Measurements from ENCODE around the gene ATP2B3. TPM values are rescaled to one million over a fixed set of nuclear protein-coding genes. Genes with fewer than 3 reads are reported as not detected.

ATP2B3 gene
- total and polyA plus RNA-seq, 2 donors (not counting 3 experiments of a cell fraction or from before 2014, with no cell fraction given), result 0.01 to 0.07 TPM

DNA sequence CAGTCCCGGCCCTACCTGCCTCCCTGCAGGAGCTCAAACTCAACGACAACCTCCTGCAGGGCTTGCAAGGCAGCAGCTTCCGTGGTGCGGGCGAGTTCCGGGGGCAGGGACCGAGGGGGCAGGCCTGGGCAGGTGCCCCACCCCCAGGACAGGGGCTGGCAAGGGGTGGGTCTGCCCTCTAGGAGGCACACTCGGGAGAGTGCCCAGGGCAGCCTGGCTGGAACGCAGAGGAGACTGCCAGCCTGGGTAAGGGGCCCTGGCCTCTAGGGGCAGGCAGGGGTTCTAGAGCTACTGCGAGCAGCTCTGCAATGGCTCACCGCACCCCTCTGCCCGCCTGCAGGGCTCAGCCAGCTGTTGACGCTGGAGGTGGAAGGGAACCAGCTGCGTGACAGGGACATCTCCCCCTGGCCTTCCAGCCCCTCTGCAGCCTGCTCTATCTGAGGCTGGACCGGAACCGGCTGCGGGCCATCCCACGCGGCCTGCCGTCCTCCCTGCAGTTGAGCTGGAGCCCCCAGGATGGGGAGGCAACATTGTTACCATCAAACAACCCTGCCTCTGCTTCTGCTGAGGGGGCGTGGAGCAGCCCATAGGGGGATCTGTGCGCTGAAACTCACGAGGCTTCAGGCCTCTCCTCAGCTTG, 34.9 kb upstream of the ATP2B3 start:
- H3K36me3 ChIP-seq (ENCODE audit: control insufficient read depth in 2 of 2, extremely low read depth in 1 of 2, insufficient read depth in 2 of 2, low read length in 2 of 2), result no peaks in the 10 kb centered on the region
- no peak overlapping the region for H2AFZ ChIP-seq (ENCODE audit: low read depth, low read length)
- no peaks in the 10 kb centered on the region for H4K20me1 ChIP-seq (replicated peaks; ENCODE audit: control insufficient read depth, extremely low read depth, insufficient read depth, low read length)
- dilution Hi-C loops (cut with MboI; ENCODE audit: extremely low pct_ligation_motif_present, low sequenced_read_pairs) (no loop called here), intact Hi-C loops (cut with micrococcal nuclease) (no loop called here)
- FAIRE-seq, result no peak
- H3K27ac ChIP-seq (ENCODE audit: insufficient read depth, low read depth, low read length), result no peak overlapping the region
- POLR2A ChIA-PET, result no interaction called here
- TF ChIP-seq MYC (IDR thresholded peaks at IDR 0.05; ENCODE audit: low read depth, low read length), result no peak
- TF ChIP-seq POLR2AphosphoS5 (IDR thresholded peaks at IDR 0.05; ENCODE audit: insufficient read depth, low read depth, low read length), result no peak
- no peak for TF ChIP-seq POLR2A (IDR thresholded peaks at IDR 0.05; ENCODE audit: low read depth, low read length)
- no peak for TF ChIP-seq JUN (IDR thresholded peaks at IDR 0.05; ENCODE audit: borderline replicate concordance, insufficient read depth, insufficient read length, low read depth)
- TF ChIP-seq, protein P1, sequence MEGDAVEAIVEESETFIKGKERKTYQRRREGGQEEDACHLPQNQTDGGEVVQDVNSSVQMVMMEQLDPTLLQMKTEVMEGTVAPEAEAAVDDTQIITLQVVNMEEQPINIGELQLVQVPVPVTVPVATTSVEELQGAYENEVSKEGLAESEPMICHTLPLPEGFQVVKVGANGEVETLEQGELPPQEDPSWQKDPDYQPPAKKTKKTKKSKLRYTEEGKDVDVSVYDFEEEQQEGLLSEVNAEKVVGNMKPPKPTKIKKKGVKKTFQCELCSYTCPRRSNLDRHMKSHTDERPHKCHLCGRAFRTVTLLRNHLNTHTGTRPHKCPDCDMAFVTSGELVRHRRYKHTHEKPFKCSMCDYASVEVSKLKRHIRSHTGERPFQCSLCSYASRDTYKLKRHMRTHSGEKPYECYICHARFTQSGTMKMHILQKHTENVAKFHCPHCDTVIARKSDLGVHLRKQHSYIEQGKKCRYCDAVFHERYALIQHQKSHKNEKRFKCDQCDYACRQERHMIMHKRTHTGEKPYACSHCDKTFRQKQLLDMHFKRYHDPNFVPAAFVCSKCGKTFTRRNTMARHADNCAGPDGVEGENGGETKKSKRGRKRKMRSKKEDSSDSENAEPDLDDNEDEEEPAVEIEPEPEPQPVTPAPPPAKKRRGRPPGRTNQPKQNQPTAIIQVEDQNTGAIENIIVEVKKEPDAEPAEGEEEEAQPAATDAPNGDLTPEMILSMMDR (IDR thresholded peaks at IDR 0.05; ENCODE audit: extremely low read depth in 1 of 2, insufficient read depth in 1 of 2, low read depth in 1 of 2, low read length in 2 of 2), result no peak
- no peak for TF ChIP-seq EZH2 (IDR thresholded peaks at IDR 0.05; ENCODE audit: borderline replicate concordance, low read depth, low read length, severe bottlenecking)
- TF ChIP-seq, protein P2, sequence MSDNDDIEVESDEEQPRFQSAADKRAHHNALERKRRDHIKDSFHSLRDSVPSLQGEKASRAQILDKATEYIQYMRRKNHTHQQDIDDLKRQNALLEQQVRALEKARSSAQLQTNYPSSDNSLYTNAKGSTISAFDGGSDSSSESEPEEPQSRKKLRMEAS (IDR thresholded peaks at IDR 0.05; ENCODE audit: insufficient read depth, insufficient read length), result no peak
- TF ChIP-seq FOS (IDR thresholded peaks at IDR 0.05; ENCODE audit: borderline replicate concordance, insufficient read depth, low read length), result no peak
- no peak for TF ChIP-seq GATA2 (IDR thresholded peaks at IDR 0.05; ENCODE audit: insufficient read depth, insufficient read length, low read depth, low read length)
- H3K4me2 ChIP-seq (ENCODE audit: insufficient read depth, low read length), result no peak overlapping the region
- H3K4me3 ChIP-seq (replicated peaks in 1 of 3; ENCODE audit: insufficient read depth in 1 of 3, low read depth in 1 of 3, low read length in 3 of 3), result no peak overlapping the region
- no peaks in the 10 kb centered on the region for H3K9me3 ChIP-seq (replicated peaks; ENCODE audit: control insufficient read depth, insufficient read depth, low read length)
- H3K4me1 ChIP-seq (ENCODE audit: control insufficient read depth, extremely low read depth, insufficient read depth, low read length), result peaks cover 9% of the 10 kb centered on the region
- no peaks in the 10 kb centered on the region for H3K27me3 ChIP-seq (ENCODE audit: control insufficient read depth in 2 of 2, insufficient read depth in 2 of 2, low read length in 2 of 2)
- no peak for DNase-seq (ENCODE audit: low read depth, low spot score)
- H3K79me2 ChIP-seq (ENCODE audit: control insufficient read depth, insufficient read depth, low read length), result no peaks in the 10 kb centered on the region
- H3K9ac ChIP-seq (replicated peaks; ENCODE audit: extremely low read depth, insufficient read depth, low read length), result no peak overlapping the region
- H3K9me1 ChIP-seq (replicated peaks; ENCODE audit: control insufficient read depth, extremely low read depth, insufficient read depth, low read length), result no peaks in the 10 kb centered on the region
- no TSS peak for BruUV-seq (replicated peaks)
- CTCF ChIA-PET, result interaction anchor here (1.5 to 1.8 kb wide), 2 partner anchors 12 kb away, joined by 3 to 4 read pairs; partner anchors contain the start of genes BGN and HAUS7
